GM18519 (cell line): ENCODE measurements around the gene RASSF1.

Experiments used
- ATAC-seq: cut with Tn5 transposase; IDR thresholded peaks from one replicate; pipeline ENCODE4 v1.9.1; 2021; ENCODE audit warnings: mild to moderate bottlenecking, moderate library complexity; ENCODE audit not compliant: unreplicated experiment, low FRiP score

Gene RASSF1

DNA sequence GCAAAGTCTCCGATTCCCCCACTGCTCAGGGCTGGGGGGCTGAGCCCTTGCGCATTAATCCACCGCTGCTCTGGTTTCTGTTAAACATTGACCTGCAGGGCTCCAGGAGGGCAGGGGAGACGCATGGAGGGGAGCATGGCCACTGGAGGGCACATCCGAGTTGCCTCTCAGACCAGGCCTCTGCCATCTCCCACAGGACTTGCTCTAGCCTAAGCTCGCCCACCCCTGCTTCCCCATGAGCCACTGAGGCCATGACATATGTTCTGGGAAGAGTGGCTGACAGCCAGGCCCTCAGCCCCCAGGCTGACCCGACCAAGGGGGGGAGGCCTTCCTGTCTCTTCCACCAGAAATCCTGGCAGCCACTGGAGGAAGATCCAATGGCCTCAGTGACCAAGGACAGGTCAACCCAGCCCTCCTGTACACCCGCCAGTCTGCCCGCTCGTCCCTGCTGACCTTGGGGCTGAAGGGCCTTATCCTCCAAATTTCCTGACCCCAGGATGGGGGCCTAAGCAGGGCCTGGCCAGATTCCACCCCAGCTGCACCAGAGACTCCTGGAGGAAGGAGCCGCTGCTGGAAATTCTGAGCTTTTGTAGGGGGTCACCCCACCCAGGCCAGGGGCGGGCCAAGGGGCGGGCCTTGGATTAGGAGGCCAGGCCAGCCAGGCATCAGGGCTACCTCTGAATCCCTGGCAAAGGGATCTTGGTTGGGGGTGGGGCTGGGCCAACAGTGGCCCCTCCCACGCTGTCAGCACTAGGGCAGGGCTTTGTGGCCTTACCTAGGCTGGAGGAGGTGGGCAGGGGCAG, 37.4 kb downstream of the RASSF1 start, which contains the start of gene HYAL1:
HYAL1 (minus strand) TSS at position 562 of the 803 bp plus-strand sequence. CDS start 618 bp downstream, outside the sequence.
- no peak for ATAC-seq

DNA sequence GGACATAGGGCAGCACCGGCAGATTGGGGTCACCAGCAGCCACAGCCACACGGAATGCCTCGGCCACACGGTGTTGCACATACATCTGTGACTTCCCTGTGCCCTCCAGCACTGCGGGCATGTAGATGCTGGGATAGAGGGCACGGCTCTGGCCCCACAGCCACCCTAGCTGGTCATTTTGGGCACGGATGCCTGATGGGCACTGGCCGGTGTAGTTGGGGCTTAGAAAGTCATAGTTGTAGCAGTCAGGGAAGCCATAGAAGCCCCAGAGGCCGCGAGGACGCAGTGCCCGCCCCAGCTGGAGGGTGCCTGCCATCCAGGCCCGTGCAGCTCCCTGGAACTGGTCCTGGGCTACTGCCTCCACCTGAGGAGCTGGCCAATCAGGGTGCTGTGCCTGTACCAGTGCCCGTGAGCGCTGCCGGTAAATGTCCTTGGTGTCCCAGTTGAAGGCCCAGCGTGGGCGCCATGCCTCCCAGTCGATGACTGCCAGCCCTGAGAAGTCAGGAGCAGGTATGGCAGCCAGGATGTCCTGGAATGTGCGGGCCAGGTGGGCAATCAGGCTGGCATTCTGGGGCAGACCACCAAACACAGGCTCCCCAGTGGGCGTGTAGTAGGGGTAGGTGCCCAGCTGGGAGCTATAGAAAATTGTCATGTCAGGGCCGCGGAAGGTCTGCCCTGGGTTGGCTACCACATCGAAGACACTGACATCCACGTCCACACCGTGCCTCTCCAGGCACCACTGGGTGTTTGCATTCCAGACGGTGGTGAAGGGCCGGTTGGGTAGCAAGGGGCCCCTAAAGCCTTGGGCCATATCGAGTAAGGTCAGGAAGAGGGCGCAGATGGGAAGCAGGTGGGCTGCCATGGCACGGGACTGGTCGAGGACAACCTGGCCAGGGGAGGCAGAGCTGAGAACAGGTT, 38.3 kb downstream of the RASSF1 start:
- no peak for ATAC-seq

DNA sequence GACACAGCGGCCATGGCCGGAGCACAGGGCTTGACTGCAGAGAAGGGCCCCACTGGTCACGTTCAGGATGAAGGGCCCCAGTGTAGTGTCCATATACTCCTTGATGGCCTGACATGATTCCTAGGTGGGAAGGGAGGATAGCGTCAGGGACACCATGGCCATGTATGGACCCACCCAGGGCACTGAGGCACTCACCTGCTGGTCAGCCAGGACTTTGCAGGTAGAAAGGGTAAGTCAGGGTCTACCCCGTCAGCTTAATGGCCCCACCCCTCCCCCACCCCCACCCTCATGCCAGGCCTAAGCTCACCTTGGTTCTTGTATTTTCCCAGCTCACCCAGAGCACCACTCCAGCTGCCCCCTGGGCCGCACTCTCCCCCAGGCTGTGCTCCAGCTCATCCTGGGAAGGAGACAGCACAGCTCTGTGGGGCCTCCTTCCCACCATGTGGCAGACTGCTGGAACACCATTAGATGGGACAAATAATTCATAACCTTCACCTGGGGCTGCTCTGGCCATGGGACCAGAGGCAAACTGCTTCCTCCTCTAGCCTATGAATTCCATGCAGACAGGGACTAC, 39.9 kb downstream of the RASSF1 start:
- ATAC-seq = no peak

DNA sequence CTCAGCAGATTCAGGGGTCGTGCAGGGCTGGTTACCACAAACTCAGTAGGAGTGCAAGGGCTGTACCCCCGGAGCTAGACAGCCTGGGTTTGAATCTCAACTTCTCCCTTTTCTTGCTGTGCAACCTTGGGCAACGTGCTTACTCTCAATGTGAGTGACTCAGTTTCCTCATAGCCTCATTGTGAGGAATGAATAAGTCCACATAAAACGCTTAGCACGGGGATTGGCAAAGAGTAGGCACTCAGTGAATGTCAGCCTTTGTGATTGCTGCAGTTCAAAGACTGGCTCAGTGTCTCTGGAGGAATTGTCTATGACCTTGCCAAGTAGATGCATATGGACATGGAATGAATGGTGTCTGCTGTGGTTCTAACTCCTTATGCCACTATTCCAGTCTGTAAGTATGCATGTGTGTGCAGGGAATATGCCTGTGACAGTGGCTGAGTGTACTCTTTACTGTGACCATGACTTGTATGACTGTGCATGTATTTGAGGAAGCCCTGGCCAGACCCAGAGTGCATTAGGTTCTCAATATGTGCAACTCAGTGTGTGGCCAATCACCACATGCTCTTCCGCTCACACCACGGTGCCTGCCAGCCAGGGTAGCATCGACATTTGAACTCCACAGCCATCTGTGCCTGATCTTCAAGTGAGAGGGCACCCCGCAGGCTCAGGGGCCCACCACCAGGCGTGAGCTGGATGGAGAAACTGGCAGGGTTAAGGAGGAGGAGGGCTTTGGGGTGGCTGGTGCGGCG, 40.5 kb downstream of the RASSF1 start:
- ATAC-seq = no peak

DNA sequence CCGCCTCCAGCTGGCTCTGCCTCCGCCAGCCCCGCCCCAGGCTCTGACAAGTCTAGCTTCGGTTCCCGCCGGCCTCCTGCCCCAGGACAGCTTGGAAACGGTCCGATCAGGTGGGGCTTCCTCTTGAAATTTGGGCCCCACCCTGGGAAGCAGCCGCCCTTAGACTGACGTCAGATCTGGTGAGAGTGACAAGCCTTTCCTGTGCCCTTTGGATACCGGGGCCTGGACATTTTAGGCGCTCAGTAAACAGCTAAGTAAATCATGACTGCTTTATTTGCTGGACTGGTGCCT, 41.1 kb downstream of the RASSF1 start:
- no peak for ATAC-seq

DNA sequence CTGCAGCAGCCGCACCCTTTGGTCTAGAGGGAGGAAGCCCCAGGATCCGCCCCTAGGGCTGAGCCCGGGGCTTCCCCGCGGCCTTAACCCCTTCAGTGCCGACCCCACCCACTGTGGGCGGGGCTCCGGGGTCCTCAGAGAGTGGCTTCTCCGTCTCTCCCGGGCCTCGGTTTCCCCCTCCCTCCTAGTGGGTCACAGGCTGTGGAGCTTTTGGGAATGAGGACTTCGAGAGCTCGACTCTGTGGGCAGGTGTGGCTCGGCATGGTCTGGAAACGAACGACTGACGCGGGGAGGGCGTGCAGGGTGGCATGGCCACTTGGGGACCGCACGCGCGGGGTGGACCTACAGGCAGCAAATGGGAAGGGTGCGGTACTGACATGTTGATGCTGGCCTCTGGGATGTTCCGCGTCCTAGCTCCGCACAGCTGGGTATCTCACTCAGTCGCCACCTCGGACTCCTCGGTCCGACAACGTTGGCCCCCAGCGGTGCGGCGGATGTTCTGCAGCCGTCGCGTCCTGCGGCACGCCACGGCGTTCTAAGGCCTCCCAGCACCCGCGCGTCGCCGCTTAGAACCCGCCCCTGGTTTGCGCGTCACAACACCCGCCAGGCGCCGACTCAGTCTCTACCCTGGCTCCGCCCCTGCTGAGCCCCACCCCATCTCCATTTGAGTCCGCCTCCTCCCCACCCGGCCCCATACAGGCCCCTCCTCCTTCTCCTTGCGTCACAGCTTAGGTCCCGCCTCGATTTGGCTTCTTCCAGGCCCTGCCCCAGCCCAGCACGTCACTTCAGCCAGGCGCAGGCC, 41.6 kb downstream of the RASSF1 start, which contains the start of the genes HYAL3 and NAA80:
HYAL3 (minus strand) TSS at position 570 of the 802 bp plus-strand sequence. CDS start 3,803 bp downstream, outside the sequence.
NAA80 (minus strand) TSS at position 570 of the 802 bp plus-strand sequence. CDS start 1,942 bp downstream, outside the sequence.
- peak; percentile 71 for ATAC-seq

DNA sequence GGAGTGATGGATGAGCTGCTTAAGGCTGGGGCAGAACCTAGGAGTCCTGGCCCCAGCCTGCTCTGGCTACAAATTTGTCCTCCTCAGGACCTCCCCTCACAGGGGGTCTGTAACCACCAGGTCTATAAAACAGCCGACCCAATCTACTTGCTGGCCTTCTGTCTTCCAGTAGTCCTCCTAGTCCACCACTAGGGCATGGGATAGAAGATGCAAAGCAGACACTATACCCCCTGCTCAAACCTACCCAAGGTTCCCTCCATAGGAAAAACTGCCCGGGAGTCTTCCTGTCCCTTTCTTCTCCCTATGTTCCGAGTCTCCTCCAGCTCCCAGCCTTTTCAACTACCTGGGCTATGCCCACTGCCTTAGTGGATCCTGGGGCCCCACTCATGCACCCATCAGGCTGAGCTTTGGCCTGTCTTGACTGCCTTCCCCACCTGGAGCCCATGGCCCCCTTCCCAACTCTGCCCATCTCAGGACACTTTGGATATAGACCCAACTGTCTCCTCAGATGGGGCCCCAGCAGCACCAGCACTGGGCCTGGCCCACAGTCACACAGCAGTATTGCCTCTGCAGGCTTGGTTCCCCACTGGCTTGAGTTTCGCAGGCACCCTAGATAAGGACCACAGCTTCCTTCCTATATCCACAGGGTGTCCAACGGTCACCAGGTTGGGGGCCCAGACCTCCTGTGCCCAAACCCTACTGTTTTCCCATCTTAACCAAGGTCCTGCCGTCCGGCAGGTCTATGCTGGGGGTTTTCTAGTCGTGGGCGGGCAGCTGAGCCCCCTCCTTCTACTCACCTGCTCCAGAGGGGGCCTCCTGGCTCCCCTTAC, 42.5 kb downstream of the RASSF1 start:
- no peak for ATAC-seq

DNA sequence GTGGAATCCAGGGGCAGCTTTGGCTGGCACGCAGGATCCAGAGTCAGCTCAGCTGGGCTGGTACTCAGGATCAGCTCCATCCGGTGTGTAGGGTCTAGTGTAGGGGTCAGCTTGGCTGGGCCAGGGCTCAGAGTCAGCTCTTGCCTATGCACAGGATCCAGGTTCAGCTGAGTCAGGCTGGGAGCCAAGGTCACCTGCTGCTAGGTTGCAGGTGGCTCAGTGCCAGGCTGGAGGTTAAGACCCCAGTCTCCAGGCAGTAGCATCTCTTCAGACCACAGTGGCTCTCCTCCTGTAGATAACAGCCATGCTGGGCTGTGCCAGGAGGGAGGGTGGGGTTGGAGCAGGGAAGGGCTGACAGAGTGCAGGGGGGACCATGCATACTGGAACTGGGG, 43.3 kb downstream of the RASSF1 start:
- no peak for ATAC-seq

DNA sequence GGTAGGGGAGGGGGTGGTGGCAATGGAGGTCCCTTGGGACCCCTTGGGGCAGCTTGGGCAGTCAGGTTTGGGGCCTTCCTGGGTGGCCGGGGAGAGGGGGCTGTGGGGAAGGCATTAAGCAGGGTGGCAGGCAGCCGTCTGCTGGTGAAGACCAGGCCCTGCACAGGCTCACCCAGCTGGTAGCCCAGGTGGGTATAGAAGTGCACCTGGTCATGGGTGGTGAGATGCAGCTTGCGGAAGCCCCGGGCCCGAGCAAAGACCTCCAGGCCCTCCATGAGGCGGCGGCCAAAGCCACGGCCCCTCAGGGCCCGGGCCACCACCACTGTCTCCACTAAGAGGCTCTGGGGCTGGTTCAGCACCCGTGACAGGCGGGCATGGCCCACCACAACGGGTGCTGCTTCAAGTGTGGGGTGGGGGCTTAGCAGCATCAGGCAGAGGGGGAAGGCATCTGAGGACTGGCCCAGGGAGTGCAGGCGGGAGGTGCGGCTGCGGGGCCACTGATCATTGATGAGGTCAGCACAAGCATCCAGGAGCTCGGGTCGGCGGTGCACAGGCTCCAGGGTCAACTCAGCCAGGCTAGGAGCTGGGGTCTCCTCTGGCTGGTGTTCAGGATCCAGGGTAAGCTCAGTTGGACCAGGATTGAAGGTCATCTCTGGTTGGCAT, 43.8 kb downstream of the RASSF1 start:
- no peak for ATAC-seq

DNA sequence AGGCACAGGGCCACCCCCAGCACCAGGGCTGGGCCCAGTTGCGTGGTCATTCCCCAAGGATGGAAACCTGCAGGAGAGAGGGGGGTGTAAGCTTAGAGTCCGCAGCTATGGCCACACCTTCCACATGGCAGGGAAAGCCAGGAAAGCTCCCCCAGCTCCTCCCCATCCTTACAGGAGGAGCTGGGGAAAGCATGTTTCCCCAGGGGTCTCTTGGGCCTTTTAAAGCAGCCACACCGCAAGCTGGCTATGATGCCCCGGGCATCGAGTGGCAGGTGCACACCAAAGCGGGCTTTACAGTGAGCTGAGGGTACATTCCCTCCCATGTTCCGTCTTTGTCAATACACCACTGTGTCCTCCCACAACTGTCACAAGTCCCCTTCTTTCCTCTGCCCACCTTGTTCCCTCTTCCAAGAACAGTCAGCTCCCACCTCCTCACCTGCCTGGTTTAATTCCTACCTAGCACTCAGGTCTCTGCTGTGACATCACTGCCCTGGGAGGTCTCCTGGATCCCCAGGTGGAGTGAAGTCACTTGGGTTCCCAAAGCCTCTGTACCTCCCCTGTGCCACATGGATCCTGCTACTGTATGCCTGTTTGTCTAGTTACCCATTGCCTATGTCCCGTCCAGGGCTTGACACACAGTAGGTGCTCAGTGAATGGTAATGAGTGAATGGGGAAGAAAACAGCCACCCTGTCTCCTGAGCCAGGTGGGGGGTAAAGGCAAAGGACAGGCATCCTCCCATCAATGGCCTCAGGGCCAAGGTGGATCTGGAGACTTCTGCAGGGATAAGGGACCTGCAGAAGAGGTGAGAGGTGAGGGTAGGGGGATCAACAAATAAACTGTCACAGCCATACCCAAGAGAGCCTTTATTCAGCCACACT, 44.8 kb downstream of the RASSF1 start:
- ATAC-seq = no peak

DNA sequence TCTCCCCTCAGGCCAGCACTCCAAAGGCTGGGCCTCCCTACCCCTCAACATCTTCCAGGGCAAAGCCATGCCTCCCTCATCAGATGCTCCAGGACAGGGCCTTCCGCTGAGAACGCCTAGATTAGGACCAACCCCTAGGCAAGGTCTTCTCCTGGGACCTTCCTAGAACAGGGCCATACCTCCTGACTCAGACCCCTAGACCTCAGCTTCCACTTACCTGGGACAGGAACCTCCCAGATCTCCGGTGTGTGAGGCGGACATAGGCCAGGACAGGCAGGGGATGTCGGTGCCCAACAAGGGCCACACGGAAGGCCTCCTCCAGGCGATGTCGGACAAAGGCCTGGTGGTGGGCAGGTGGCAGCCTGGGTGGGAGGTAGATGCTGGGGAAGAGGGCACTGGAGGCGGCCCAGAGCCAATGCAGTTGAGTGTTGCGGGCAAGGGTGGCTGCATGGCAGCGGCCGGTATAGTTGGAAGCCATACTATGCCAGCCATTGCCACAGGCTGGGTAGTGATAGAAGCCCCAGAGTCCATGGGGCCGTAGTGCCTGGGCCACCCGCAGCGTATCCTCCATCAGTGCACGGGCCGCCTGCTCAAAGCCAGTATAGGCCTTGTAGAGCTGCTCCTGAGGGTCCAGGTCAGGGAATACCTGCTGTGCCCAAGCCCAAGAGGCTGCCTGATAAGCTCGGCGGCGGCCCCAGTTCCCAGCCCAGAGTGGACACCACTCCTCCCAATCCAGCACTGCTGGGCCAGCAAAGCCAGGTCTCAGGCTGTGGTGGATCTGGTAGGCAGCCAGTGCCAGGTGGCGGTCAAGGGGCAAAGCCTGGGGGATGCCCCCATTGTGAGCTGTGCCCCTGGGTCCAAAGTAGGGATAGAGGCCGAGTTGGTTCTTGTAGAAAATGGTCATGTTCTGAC, 45.9 kb downstream of the RASSF1 start:
- no peak for ATAC-seq

DNA sequence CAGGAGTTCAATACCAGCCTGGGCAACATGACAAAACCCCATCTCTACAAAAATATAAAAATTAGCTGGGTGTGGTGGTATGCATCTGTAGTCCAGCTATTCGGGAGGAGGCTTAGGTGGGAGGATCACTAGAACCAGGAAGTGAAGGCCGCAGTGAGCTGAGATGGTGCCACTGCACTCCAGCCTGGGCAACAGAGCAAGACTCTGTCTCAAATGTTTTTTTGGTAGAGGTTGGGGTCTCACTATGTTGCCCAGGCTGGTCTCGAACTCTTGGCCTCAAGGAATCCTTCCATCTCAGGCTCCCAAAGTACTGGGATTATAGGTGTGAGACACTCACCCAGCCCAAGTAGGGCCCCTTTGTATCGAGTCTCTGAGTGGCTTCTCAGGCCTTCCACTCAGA, 46.5 kb downstream of the RASSF1 start:
- no peak for ATAC-seq

DNA sequence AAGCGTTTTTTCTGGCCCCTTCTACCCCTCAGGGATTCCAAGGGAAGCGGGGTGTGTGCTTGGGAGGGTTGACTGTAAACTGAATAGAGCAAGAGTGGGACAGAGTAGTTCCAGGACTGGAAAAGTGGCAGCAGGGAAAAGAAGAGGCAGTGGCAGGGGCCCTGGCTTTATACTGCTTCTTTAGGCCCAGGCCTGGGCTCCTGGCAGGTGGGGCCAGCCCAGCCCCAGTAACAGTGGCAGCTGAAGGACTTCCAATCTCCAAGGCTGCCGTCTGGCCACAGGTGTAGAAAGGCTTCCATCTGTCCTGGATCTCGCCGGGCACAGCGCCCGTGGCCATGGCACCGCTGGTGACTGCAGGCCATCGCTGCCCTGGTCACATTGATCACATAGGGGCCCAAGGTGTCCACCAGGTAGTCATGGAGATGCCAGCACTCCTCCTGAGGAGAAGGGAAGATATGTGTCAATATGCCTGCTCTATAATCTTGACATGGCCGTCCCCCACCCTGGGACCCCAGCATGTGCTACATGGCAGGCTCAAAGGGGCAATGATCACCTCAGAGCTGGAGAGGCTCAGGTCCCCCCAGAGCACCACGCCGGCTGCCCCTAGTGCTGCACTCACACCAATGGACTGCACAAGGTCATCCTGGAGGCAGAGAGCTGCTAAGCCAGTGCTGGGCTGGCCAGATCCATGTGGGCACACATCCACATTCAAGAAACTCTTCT, 47.4 kb downstream of the RASSF1 start:
- ATAC-seq = no peak

DNA sequence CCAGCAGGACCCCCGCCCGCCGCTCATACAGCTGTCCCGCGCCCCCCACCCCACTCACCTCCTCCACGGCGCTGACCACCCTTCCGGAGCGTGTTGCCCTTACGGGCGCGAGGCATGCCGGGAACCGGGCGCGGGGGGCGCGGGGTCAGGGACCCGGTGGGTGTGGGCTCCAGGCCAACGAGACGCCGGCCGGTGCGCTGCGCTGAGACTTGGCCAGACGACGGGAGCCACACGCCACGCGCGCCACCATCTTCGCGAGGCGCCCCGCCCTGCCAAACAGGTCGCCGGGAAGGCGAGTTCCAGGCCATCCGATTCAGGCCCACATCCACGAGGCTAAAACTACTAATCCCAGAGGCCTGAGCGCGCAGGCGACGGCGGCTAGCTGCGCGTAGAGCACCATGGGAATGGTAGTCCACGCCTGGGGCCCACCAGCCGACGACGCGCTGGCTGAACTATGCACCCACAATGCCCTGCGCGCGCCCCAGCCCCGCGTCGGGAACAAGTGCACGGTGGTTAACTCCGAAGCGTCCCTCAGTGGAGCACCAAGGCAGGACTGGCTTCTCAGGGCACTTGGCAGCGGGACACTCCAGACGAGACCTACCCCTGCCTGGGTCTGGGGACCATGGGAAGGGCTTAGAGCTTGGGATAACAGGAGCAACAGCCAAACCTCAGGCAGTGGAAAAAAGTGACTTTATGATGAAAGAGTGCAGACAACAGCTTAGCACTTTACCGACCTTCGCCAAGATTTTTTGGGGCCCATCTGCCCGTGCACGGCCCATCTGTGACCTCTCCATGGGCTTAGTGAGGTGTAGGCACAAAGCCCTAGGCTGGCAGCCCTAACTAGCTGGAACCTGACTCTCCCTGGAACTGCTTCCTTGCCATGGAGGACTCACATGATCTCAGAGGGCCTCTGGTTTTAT, 48.2 kb downstream of the RASSF1 start, which contains the start of gene IFRD2:
IFRD2 (minus strand) TSS at position 271 of the 920 bp plus-strand sequence; CDS start at position 116, 155 bp downstream.
- ATAC-seq = peak; percentile 83
